HEK293T (cell line): ENCODE measurements around the gene ACIN1.

ENCODE experiments used
- CTCF ChIA-PET: fragments of 350-600 bp; formaldehyde crosslinking; extraction: SDS; loops from one replicate; lab custom pipeline; 2021; ENCODE audit warnings: antibody characterized with exemption, inconsistent platforms; lab: Yijun Ruan, JAX
- POLR2A ChIA-PET: fragments of 350-600 bp; formaldehyde crosslinking; extraction: SDS; loops from one replicate; lab custom pipeline; 2020; ENCODE audit warnings: antibody characterized with exemption, inconsistent platforms; lab: Yijun Ruan, JAX
- DNase-seq: peaks from one replicate; pipeline ENCODE4 v3.0.0; 2012; ENCODE audit warnings: mixed read lengths; ENCODE audit errors: extremely low spot score
- ARNT ChIP-seq: fragments of 450-650 bp; IDR thresholded peaks from 2 replicates; pipeline ENCODE4 v1.6.1; 2017; ENCODE audit warnings: mild to moderate bottlenecking
- BHLHE40 ChIP-seq: fragments of 450-650 bp; IDR thresholded peaks from 2 replicates; pipeline ENCODE4 v1.6.1; 2016; ENCODE audit warnings: mild to moderate bottlenecking, moderate library complexity, borderline replicate concordance
- CTBP1 ChIP-seq: fragments of 450-650 bp; IDR thresholded peaks from 2 replicates; pipeline ENCODE4 v1.6.1; 2016; ENCODE audit warnings: borderline replicate concordance
- ELF4 ChIP-seq: fragments of 450-650 bp; IDR thresholded peaks from 2 replicates; pipeline ENCODE4 v1.6.1; 2017; ENCODE audit warnings: antibody characterized with exemption
- FOXA1 ChIP-seq: fragments of 450-650 bp; IDR thresholded peaks from 2 replicates; pipeline ENCODE4 v1.6.1; 2016; ENCODE audit warnings: mild to moderate bottlenecking
- FOXK2 ChIP-seq: fragments of 450-650 bp; IDR thresholded peaks from 2 replicates; pipeline ENCODE4 v1.6.1; 2016; ENCODE audit warnings: mild to moderate bottlenecking
- FOXM1 ChIP-seq: fragments of 450-650 bp; IDR thresholded peaks from 2 replicates; pipeline ENCODE4 v1.6.1; 2017; ENCODE audit warnings: mild to moderate bottlenecking, borderline replicate concordance
- HDGF ChIP-seq: fragments of 450-650 bp; IDR thresholded peaks from 2 replicates; pipeline ENCODE4 v1.6.1; 2017; ENCODE audit warnings: antibody characterized with exemption, borderline replicate concordance
- L3MBTL2 ChIP-seq: fragments of 450-650 bp; conservative IDR thresholded peaks from 2 replicates; pipeline ENCODE4 v1.6.1; 2016; ENCODE audit warnings: mild to moderate bottlenecking
- LEF1 ChIP-seq: fragments of 450-650 bp; IDR thresholded peaks from 2 replicates; pipeline ENCODE4 v1.6.1; 2017; ENCODE audit warnings: mild to moderate bottlenecking, borderline replicate concordance
- NFRKB ChIP-seq: fragments of 450-650 bp; IDR thresholded peaks from 2 replicates; pipeline ENCODE4 v1.6.1; 2016; ENCODE audit warnings: mild to moderate bottlenecking, moderate library complexity
- SP1 ChIP-seq: fragments of 450-650 bp; IDR thresholded peaks from 2 replicates; pipeline ENCODE4 v1.6.1; 2017
- SUZ12 ChIP-seq: fragments of 450-650 bp; IDR thresholded peaks from 2 replicates; pipeline ENCODE4 v1.6.1; 2016; ENCODE audit warnings: mild to moderate bottlenecking
- TARDBP ChIP-seq: fragments of 450-650 bp; IDR thresholded peaks from 2 replicates; pipeline ENCODE4 v1.6.1; 2016
- ZNF384 ChIP-seq: fragments of 450-650 bp; IDR thresholded peaks from 2 replicates; pipeline ENCODE4 v1.6.1; 2016
- TF ChIP-seq, protein P1 (sequence below): fragments of 450-650 bp; IDR thresholded peaks from 2 replicates; pipeline ENCODE4 v1.6.1; 2016

The ACIN1 gene

DNA sequence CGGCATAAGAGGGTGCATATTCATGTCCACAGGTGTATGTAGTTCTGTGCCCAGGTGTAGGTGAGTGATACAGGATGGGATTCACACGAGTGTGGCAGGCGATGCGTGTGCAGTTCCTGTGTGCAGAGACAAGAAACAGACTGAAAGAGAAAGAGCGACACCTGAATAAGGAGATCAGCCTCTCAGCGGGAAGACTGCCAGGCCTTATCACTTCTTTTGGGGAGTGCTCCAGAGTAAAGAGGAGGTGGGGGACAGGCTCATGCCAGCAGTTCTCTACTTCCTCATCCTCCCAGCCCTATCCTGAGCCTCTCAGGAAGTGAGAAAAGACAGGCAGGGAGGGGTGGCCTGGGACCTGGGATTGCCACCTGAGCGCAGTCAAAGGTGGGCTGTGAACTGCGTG, 50.1 kb downstream of the ACIN1 start:
- no peak for TF ChIP-seq HDGF
- no peak for TF ChIP-seq CTBP1
- TF ChIP-seq ARNT: no peak
- TF ChIP-seq ZNF384: no peak
- TF ChIP-seq BHLHE40: no peak
- no peak for TF ChIP-seq ELF4
- TF ChIP-seq FOXK2: no peak
- TF ChIP-seq FOXA1: no peak
- TF ChIP-seq, protein P1, sequence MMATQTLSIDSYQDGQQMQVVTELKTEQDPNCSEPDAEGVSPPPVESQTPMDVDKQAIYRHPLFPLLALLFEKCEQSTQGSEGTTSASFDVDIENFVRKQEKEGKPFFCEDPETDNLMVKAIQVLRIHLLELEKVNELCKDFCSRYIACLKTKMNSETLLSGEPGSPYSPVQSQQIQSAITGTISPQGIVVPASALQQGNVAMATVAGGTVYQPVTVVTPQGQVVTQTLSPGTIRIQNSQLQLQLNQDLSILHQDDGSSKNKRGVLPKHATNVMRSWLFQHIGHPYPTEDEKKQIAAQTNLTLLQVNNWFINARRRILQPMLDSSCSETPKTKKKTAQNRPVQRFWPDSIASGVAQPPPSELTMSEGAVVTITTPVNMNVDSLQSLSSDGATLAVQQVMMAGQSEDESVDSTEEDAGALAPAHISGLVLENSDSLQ: no peak
- TF ChIP-seq SUZ12: no peak
- TF ChIP-seq L3MBTL2: no peak
- TF ChIP-seq SP1: no peak
- ChIA-PET CTCF (interaction anchor here (1.2 kb wide), 1 partner anchor 58 kb away, joined by 3 read pairs; no protein-coding TSS in a partner anchor), POLR2A (interaction anchor here (1.1 kb wide), 1 partner anchor 38 kb away, joined by 4 read pairs; no protein-coding TSS in a partner anchor)
- DNase-seq: no peak

GRCh38 chr14:23043754-23044153, 51.2 kb downstream of the ACIN1 start:
- no peak for DNase-seq
- POLR2A ChIA-PET: interaction anchor here (1.1 kb wide), 1 partner anchor 37 kb away, joined by 4 read pairs; no protein-coding TSS in a partner anchor
- CTCF ChIA-PET: interaction anchor here (1.2 kb wide), 1 partner anchor 57 kb away, joined by 3 read pairs; no protein-coding TSS in a partner anchor
- TF ChIP-seq, protein P1: no peak
- TF ChIP-seq ARNT: no peak
- no peak for TF ChIP-seq FOXK2
- TF ChIP-seq LEF1: no peak
- TF ChIP-seq ELF4: no peak
- TF ChIP-seq FOXA1: no peak
- no peak for TF ChIP-seq HDGF
- no peak for TF ChIP-seq TARDBP
- TF ChIP-seq SUZ12: no peak
- TF ChIP-seq NFRKB: no peak
- TF ChIP-seq BHLHE40: no peak
- TF ChIP-seq SP1: no peak
- no peak for TF ChIP-seq ZNF384
- TF ChIP-seq L3MBTL2: no peak
- TF ChIP-seq CTBP1: no peak
- no peak for TF ChIP-seq FOXM1

DNA sequence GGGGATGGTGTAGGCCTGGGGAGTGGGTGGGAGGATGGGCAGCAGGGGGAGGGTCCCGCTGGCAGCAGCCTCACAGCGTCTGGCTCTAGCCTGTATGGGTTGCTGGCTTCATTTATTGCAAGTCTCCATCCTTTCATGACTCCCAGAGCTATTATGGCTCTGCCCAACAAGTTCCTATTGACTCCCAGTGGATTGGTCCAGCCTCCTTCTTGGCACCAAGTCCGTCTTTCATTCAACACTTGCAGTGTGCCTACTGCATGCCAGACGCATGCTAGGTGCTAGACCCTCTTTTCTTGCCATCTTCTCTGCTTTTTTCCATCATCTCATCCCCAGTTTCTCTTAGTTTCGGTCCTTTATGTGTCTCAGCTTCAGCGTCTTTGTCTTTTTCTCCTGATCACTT, 51.8 kb downstream of the ACIN1 start:
- CTCF ChIA-PET: interaction anchor here (3.4 kb wide), 1 partner anchor 48 kb away, joined by 13 read pairs; no protein-coding TSS in a partner anchor

GRCh38 chr14:23042162-23042965, 52.6 kb downstream of the ACIN1 start, which contains the start of gene PSMB11:
PSMB11 (plus strand) TSS chr14:23042212; CDS start chr14:23042226, 14 bp downstream.
- CTCF ChIA-PET: interaction anchor here (0.7 to 3.4 kb wide), 2 partner anchors 48 to 56 kb away, joined by 4 to 13 read pairs; no protein-coding TSS in a partner anchor
- DNase-seq: no peak
- no peak for TF ChIP-seq NFRKB
- no peak for TF ChIP-seq BHLHE40
- no peak for TF ChIP-seq ZNF384
- no peak for TF ChIP-seq FOXA1
- no peak for TF ChIP-seq ARNT
- TF ChIP-seq, protein P1: no peak
- no peak for TF ChIP-seq SUZ12
- no peak for TF ChIP-seq LEF1
- no peak for TF ChIP-seq TARDBP
- no peak for TF ChIP-seq SP1
- TF ChIP-seq CTBP1: no peak
- TF ChIP-seq L3MBTL2: no peak
- TF ChIP-seq HDGF: no peak
- no peak for TF ChIP-seq ELF4
- no peak for TF ChIP-seq FOXM1
- POLR2A ChIA-PET: interaction anchor here (0.7 to 1.4 kb wide), 3 partner anchors 16 to 52 kb away, joined by 3 to 6 read pairs (median 3); no protein-coding TSS in a partner anchor

More for the DNA sequence above, 51.8 kb downstream of the ACIN1 start:
- DNase-seq: no peak
- POLR2A ChIA-PET: interaction anchor here (1.4 kb wide), 1 partner anchor 36 kb away, joined by 6 read pairs; no protein-coding TSS in a partner anchor
- TF ChIP-seq SP1: no peak
- TF ChIP-seq SUZ12: no peak
- no peak for TF ChIP-seq L3MBTL2
- no peak for TF ChIP-seq BHLHE40
- no peak for TF ChIP-seq ELF4
- no peak for TF ChIP-seq HDGF
- TF ChIP-seq ARNT: no peak
- TF ChIP-seq ZNF384: no peak
- TF ChIP-seq CTBP1: no peak
- TF ChIP-seq LEF1: no peak
- TF ChIP-seq, protein P1: no peak
- no peak for TF ChIP-seq FOXK2
- no peak for TF ChIP-seq FOXM1
- TF ChIP-seq TARDBP: no peak
- TF ChIP-seq FOXA1: no peak
- no peak for TF ChIP-seq NFRKB

DNA sequence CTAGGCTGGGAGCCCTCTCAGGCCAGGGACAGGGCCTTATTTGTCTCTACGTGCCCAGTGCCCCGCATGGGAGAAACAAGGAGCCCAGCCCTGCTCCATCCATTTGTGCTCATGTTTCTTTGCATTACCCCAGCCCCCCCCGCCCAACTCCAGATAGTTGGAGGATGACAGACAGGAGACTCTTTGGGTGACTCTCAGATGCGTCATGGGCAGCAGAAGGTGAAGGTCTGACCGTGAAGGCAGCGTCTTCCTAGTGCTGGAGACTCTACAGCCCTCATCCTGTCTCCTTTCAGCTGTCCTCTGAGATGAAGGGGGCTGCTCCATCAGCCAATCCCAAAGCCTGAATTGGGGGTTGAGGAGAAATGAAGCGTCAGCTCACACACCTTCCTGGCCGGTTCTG, 53.2 kb downstream of the ACIN1 start:
- POLR2A ChIA-PET: interaction anchor here (0.7 to 1.1 kb wide), 2 partner anchors 16 to 53 kb away, joined by 3 read pairs; no protein-coding TSS in a partner anchor
- no peak for DNase-seq
- CTCF ChIA-PET: interaction anchor here (0.7 to 3.4 kb wide), 2 partner anchors 47 to 55 kb away, joined by 4 to 13 read pairs; no protein-coding TSS in a partner anchor
- TF ChIP-seq TARDBP (no peak), LEF1 (no peak), FOXK2 (no peak)
- TF ChIP-seq, protein P1: no peak
